DMS 273 (cell line): ENCODE results near the gene SLC8B1.

ENCODE experiments used
- DNase-seq: peaks from one replicate; lab custom pipeline; 2025; ENCODE audit not compliant: unreplicated experiment; lab: John Stamatoyannopoulos, UW

SLC8B1 gene

GRCh38 chr12:113248842-113249435, 86.0 kb downstream of the SLC8B1 start:
- no peak for DNase-seq
